ENCODE data around the gene PPL.

PPL gene

DNA sequence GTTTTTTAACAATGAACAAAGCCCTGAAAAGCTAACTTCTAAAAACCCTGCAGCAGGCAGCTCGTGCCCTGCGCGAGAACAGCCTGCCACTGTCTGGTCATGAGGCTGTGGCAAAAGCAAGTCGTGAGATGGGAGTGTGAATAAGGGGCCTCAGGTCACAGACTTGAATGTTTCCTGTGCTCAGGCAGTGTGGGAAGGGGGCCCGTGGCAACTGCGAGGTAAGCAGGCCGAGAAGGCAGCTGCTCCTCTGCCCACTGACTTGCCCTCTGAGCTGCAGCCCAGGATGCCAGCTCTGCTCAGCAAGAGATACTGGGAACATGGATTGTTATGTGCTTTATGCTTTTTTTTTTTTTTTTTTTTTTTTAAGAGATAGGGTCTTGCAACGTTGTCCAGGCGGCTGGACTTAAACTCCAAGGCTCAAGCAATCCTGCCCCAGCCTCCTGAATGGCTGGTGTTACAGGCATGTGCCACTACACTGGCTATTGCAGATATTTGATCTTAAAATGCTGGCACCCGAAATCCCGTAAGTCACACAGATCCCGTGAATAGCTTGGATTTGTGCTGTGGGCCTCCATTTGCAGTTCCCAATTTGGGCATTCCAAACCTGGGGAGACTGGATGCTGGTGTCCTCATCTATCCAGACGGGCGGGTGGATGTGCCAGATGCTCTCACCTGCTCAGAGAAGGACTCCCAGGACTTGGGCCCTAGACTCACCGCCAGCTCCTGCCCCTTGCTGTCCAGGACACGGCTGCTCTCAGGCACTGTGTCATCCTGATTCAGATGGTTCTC, 45.7 kb downstream of the PPL start:
- in situ Hi-C loops (cut with MboI; ENCODE audit: low sequenced_read_pairs): no loop called here

DNA sequence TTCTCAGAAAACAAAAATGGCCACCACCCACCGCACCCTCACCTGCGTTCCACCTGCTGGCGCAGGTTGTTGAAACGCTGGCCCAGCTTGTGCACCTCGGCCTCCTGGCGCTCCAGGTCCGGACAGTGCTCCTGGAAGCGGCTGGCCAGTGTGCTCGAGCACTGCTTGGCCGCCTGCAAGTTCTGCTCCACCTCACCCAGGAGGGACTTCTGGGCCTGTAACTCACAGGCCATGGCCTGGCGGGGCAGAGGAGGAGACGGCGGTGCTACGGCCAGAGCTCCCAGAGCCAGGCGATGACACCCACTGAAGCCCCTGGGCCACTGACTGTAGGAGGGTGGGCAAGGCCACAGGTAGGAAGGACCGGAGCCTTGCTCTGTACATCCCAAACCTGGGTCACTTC, 46.3 kb downstream of the PPL start:
- in situ Hi-C loops (cut with MboI; ENCODE audit: low sequenced_read_pairs): no loop called here

DNA sequence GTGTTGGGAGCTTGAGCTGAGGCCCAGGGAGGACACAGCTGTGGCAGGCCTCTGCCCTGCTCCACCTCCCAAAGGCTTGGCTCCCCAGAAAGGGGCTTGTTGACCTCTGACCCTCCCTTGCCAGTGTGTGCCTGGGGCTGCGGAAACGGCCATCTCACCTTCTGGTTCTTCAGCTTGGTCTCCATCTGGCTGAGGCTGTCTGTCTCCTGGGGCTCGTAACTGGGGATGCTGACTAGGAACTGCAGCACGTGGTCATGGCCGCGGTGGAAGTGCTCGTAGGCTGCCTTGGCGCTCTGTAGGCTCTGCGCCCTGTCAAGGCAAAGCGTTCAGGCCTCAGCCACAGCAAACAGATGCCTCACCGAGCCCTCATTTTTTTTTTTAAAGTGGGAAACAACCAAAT, 46.9 kb downstream of the PPL start:
- in situ Hi-C loops (cut with MboI; ENCODE audit: low sequenced_read_pairs): no loop called here

DNA sequence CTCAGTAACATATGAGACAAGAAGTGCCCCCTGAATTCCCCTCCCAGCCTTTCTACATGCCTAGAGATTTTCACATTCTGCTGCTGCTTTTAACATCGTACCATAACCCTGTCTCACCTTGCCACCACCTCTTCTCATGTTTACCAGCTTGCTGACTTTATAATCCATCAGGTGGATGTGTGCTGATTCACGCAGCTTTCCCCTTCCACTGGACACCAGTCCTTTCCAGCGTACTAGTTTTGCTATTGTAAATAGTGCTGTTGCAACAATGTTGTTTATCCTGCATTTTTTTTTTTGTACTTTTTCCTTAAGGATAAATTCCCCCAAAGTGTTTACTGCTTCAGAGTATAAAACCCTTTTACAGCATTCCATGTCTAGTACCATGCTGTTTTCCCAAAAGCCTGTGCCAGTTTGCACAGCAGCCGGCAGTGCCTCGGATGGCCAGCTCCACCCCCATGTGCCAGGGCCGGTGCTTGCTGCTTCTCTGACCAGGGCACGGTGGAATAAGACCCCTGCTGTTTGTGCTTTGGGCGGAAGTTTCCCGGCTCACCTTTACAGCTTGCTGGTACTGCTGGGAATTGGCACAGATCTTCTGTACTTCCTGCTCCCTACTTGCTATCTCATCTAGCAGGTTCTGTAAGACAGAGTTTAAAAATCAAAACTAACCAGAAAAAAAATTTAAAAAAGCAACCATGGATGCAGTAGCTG, 48.4 kb downstream of the PPL start:
- in situ Hi-C loops (cut with MboI; ENCODE audit: low sequenced_read_pairs): no loop called here

DNA sequence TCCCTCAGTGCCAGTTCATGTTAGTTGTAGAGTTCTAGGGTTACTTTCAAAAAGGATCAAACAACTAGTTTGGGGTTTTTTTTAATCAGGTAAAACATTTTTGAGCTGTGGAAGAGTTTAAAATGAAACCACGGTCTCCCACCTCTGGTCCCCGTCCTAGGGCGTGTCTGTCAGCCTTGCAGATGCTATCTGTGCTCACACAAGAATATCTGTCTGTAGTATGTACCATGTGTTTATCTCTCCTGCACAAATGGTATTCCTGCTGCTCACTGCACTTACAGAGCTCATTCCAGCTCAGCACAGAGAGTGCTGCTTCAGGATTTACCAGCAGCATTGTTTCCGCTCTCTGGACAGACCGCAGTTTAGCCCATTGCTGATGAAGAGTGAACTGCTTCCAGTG, 50.8 kb downstream of the PPL start:
- in situ Hi-C loops (cut with MboI; ENCODE audit: low sequenced_read_pairs): no loop called here

DNA sequence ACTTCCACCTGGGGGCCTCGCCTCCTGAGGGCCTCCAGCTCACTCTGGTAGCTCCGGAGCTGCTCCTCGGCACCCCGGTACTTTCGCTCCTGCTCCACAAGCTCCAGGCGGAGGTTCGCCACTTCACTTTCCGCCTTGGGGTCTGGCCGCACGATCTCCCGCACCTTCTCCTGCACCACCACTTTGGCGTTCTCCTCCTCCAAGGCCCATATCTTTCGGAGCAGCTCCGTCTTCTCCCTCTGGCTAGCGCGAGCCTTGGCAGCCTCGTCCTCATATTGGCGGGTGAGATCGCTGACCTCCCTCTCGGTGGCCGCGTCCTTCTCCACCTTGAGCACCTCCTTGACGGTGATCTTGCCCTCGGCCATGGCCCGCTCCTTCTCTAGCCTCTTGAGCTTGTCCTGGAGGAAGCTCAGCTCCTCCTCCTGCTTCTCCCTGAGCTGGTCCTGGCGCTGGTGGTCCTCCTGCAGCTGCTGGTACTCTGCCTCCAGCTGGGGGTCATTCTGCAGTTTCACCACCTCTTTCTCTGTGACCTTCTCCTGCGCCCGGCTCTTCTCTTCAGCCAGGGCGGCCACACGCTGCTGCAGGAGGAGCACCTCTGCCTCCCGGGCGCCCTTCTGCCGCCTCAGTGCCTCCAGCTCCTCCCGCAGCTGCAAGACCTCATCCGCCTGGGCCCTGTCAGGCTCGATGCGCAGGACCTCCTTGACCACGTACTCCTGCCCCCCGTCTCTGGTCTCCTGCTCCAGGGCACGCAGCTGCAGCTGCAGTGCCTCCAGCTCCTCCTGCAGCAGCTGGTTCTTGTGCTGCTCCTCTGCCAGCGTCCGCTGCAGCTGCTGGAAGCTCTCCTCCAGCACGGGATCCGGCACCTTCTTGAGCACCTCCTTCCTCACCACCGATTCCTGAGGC, 51.7 kb downstream of the PPL start:
- in situ Hi-C loops (cut with MboI; ENCODE audit: low sequenced_read_pairs): no loop called here

DNA sequence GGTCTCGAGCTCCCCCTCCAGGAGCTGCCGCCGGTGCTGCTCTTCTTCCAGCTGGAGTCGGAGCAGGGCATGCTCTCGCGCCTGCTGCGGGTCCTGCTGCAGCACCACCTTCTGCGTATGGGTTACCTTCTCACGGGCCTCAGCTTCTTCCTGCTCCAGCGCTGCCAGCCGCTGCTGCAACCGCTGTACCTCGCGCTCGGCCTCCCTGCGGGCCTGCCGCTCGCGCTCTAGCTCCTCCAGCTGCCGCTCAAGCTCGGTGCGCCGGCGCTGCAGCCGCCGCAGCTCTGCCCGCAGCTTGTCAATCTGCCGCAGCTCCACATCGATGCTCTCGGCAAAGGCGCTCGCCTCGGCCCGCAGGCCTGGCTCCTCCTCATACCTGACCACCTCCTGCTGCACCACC, 52.7 kb downstream of the PPL start:
- in situ Hi-C loops (cut with MboI; ENCODE audit: low sequenced_read_pairs): no loop called here

DNA sequence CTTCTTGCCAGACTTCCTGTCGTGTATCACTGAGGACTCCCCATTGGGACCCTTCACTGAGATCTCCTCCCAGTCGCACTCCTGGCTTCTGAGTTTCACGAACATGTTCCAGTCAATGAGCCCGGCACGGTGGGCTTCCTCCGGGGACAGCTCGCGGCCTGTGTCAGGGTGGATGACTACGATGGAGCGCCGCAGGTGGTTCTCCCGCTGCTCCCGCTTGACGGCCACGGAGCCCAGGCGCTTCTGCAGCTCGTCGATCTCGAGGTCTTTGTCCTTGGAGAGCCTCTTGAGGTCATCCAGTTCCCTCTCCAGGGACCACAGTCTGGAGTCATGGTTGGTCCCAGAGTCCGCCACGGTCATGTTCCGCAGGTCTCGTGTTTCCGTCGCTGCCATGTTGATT, 53.4 kb downstream of the PPL start:
- in situ Hi-C loops (cut with MboI; ENCODE audit: low sequenced_read_pairs): no loop called here

DNA sequence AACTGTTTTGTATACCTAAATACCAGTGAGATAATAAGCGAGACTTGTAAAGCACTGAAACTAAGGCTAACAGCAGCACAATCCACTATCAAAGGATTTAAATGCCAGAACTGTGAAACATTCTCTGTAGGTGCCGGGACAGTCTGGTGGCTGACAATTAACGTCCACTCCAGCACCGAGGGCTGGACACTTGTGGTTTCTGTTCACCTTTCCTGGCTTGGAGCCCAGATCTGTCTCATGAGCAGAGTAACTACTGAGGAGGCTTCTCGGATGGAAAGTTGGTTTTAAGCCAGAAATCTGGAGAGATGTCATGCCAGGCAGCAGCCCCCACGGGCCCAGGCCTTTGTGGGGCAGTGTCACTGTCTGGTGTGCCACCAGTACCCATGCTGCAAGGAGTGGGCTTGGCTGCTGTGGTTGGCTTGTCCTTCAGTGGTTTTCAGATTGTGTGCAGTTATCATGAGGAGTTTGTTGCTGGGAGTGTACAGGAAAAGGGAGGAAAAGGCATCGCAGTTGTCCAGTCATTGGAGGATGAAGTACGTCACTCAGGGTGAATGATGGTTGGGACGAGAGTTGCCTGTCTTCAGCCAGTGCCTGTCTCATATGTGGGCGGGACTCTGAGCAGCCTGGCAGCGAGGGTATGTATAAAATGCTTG, 54.2 kb downstream of the PPL start:
- in situ Hi-C loops (cut with MboI; ENCODE audit: low sequenced_read_pairs): no loop called here

DNA sequence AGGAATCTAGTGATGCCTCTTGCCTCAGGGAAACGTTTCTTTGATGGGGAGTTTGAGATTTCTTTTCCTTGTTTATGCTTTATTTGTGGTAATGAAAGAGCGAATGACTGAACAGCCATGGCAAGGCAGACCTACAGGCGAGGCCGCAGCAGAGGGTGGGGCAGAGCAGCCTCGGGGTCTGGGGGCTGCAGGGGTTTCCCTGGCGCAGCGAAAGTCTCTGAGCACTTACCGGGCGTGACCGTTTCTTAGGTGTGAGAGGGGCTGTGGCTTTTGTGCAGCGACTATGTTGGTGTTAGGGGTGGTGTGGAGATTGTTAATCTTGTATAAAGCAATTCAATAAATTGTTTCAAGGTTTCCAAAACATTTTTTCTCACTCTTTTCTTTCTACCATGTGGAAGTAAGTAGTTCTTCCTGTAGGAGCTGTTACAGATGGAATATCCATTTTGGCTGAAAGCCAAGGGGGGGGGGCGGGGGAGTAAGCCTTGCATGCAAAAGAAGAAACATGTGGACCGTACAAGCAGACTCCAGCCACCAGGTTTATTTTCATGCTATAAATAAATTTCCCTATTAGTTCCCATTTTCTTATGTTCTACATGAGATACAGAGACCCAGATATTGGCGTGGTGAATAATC, 54.8 kb downstream of the PPL start:
- in situ Hi-C loops (cut with MboI; ENCODE audit: low sequenced_read_pairs): no loop called here

DNA sequence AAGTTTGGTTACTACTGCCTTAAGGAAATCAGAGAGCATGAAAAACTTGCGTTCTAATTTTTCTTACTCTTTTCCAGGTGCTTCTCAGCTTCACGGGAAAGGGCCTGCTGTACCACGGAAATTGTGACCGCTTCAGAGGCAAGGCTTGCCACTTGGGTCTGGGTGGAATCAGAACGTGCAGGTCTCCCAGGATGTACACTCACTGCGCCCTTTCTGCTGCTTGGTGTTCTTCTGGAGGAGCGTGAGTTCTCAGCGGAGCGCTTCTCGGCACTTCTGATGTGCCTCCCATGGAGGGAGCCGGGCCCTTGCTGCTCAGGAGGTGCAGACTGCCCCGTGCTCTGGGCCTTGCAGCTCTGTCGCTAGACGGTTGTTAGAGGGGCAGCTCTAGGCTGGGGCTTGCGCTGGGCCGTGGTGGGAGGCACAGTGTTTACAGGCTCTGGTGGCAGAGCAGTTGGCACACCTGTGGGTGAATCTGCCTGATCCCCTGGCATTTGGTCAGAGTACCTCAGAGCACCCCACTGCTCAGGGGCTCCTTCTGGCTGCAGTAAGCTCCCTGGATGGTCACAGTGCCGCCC, 56.9 kb downstream of the PPL start:
- in situ Hi-C loops (cut with MboI; ENCODE audit: low sequenced_read_pairs): no loop called here

DNA sequence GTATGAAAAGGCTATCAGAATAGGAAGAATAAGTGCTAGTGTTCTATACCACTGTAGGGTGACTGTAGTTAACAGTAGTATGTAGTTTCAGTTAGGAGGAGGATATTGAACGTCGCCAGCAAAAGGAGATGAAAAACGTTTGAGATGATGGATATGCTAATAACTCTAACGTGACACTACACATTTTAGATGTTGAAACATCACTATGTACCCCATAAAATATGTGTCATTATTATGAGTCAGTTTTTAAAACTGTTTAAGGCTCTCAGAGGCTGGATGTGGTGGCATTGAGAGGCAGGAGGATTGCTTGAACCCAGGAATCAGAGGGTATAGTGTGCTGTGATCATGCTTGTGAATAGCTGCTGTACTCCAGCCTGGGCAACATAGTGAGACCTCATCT, 57.9 kb downstream of the PPL start:
- in situ Hi-C loops (cut with MboI; ENCODE audit: low sequenced_read_pairs): no loop called here

DNA sequence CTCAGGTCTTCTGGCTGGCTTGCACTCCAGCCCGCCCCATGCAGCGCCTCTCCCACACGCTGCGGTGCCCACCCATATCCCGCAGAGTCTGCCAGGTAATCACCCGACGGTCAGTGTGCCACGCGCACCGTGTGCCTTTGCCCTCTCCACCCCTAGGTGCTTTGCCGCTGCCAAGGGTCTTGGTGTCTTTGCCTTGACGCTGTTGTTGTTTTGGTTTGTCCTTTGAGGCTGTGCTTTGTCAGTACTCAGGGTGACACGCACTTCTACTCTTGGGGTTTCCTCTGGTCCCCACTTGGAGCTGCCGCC, 59.6 kb downstream of the PPL start:
- in situ Hi-C loops (cut with MboI; ENCODE audit: low sequenced_read_pairs): no loop called here

DNA sequence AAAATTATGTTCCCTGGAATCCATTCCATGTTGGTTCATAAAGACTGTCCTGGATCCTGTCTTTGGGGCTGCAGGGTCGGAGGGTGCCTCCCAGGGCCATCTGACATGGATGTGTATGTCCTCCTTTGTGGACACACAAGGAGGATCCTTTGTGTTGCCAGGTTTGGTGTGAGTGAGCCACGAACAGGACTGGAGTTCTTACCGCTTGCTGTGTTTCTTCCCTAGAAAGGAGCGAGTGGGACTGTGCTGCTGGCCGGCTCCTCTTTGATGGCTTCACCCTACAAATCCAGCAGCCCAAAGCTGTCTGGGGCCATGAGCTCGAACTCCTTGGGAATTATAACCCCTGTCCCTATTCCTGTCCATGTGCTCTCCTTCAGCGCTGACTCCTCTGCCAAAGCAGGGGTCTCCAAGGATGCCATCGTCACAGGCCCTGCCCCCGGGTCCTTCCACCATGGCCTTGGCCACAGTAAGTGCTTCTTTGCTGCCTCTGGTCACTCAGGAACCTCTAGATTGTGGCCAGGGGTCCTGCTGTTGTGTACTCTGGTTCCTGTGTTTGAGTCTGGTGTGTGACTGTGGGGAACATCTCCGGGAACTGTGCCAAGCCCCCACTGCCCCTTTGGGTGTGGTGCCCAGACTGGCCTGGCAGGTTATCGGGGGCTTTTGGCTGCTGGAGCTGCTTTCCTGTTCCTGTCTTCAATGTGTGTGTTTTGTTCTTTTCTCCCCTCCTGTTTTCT, 60.1 kb downstream of the PPL start:
- in situ Hi-C loops (cut with MboI; ENCODE audit: low sequenced_read_pairs): no loop called here

DNA sequence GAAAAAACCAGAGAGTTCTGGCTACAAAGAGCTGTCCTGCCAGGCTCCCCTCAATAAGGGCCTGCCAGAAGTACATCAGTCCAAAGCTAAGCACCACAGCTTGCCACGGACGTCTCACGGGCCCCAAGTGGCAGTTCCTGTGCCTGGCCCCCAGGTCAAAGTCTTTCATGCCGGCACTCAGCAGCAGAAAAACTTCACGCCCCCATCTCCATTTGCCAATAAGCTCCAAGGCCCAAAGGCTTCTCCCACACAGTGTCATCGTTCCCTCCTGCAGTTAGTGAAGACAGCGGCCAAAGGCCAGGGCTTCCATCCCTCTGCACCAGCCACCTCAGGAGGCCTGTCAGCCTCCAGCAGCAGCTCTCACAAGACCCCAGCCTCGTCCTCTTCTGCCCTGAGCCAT, 62.3 kb downstream of the PPL start:
- in situ Hi-C loops (cut with MboI; ENCODE audit: low sequenced_read_pairs): no loop called here

DNA sequence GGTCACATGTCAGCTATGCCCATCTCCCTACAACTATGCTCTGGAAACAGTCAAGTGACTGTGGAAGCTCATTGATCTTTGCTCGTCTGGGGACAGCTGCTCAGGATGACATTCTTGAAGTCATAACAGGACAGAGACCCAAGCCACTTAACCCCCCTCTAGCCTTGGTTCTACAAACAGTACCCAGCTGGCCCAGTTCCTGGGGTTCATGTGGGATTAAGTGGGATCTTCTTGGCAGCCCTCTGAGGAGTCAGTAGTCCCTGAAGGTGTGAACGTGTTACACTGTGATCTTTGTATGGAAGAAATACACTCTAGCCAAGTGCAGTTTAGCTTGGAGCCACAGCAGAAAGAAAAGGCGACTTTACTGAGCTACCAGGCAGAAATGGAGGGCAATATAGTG, 63.9 kb downstream of the PPL start:
- in situ Hi-C loops (cut with MboI; ENCODE audit: low sequenced_read_pairs): no loop called here

DNA sequence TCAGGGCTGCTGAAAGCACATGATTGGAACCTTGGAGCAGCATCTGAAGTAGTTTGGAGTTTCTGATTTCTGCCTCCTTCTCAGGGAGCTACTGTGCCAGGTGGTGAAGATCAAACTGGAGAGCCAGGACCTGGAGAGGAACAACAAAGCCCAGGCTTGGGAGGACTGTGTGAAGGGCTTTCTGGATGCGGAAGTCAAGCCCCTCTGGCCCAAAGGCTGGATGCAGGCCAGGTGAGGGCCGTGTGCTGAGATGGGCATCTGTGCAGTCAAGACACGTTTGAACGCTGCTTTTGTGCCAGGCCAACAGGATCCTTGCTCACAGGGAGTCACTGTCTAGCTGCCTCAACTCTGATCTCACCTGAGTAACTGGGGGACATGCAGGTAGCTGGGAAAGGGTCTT, 65.9 kb downstream of the PPL start:
- in situ Hi-C loops (cut with MboI; ENCODE audit: low sequenced_read_pairs): no loop called here

DNA sequence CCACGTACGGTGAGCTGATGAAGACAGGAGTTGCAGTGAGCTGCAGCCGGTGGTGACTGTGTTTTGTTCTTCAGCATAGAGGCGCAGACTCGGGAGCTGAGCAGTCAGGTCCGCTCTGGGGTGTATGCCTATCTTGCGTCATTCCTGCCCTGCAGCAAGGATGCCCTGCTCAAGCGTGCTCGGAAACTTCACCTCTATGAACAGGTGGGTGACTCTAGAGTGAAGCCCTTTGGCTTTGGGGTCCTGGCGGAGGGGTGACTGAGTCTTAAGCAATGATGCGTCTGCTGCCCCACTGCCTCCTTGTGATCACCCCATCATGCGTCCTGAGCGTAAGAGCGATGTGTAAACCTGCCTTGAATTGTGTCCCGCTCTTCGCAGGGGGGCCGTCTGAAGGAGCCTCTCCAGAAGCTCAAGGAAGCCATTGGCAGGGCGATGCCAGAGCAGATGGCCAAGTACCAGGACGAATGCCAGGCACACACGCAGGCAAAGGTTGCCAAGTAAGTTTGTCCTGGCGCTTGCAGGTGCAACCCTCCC, 66.7 kb downstream of the PPL start:
- in situ Hi-C loops (cut with MboI; ENCODE audit: low sequenced_read_pairs): no loop called here

DNA sequence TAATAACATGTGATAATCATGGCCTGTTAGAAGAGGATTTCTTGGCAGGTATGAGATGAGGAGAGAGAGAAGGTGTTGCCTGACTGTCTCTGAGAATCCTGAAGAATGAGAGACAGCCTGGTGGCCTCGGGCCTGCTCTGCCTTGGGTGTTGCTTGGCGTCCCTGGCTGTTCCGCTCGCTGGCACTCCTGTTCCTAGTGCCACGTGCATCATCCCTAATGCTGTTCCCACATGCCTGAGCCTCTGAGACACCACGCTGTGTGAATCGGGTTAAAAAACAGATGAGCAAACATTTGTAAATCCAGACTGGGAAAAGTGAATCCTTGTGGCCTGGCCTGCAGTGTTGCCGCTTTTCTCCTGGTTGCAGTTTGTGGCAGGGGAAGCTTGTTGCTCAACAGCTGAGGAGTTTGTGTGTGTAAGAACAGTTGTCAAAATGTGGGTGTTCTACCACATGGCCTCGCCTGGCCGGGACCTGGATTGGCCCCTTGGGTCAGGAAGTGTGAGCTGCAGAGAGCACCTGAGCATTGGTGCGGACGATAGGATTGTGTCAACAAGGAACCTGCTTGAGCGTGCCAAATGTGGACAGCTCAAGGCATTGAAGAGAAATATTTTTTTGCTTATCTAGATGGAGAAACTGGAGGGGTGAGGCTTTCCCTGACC, 67.7 kb downstream of the PPL start:
- in situ Hi-C loops (cut with MboI; ENCODE audit: low sequenced_read_pairs): no loop called here

Data from HL-60/S4 treated with retinoic acid at 250 ng/mL for 4 days and 3 days (cell line).